Measurements from ENCODE around the gene NARF.

DNA sequence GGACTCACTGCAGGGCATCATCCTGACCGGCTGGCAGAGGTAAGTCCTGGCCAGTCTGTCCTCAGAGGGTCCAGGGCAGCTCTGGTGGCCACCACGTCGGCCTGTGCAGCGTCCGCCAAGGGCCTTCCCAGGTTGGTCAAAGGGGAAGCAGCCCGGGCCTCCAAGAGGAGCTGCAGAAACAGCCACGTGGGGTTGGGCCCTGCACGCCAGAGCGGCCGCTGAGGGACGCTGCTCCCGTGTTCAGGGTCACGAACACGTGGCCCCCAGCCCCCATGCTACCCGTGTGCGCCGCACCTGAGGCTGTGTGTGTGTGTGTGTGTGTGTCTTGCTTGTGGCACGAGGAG, 21.2 kb upstream of the NARF start:
- TF ChIP-seq RAD21 (IDR thresholded peaks at IDR 0.05 in 1 of 2, conservative IDR thresholded peaks at IDR 0.05 in 1 of 2; ENCODE audit: low read depth in 2 of 2, low read length in 2 of 2) (no peak), GTF2F1 (IDR thresholded peaks at IDR 0.05; ENCODE audit: borderline replicate concordance, low read depth, low read length) (no peak), KDM1A (IDR thresholded peaks at IDR 0.05; ENCODE audit: borderline replicate concordance, low read length) (no peak), TAF1 (IDR thresholded peaks at IDR 0.05; ENCODE audit: low read depth, low read length) (no peak), ZNF274 (IDR thresholded peaks at IDR 0.05; ENCODE audit: borderline replicate concordance, extremely low read depth, low read length) (no peak), POLR2AphosphoS5 (IDR thresholded peaks at IDR 0.05; ENCODE audit: low read depth, low read length) (no peak), RXRA (IDR thresholded peaks at IDR 0.05; ENCODE audit: insufficient read depth, low read depth, low read length) (no peak), POLR2A (IDR thresholded peaks at IDR 0.05; ENCODE audit: control extremely low read depth in 1 of 2, low read depth in 2 of 2, low read length in 2 of 2) (no peak), SP4 (IDR thresholded peaks at IDR 0.05; ENCODE audit: low read length) (no peak), POU5F1 (IDR thresholded peaks at IDR 0.05; ENCODE audit: low read depth, low read length) (no peak), EP300 (IDR thresholded peaks at IDR 0.05; ENCODE audit: borderline replicate concordance in 1 of 2, low read depth in 2 of 2, low read length in 2 of 2) (no peak), EZH2 (IDR thresholded peaks at IDR 0.05; ENCODE audit: low read depth, low read length, severe bottlenecking) (no peak)
- TF ChIP-seq, protein P1, sequence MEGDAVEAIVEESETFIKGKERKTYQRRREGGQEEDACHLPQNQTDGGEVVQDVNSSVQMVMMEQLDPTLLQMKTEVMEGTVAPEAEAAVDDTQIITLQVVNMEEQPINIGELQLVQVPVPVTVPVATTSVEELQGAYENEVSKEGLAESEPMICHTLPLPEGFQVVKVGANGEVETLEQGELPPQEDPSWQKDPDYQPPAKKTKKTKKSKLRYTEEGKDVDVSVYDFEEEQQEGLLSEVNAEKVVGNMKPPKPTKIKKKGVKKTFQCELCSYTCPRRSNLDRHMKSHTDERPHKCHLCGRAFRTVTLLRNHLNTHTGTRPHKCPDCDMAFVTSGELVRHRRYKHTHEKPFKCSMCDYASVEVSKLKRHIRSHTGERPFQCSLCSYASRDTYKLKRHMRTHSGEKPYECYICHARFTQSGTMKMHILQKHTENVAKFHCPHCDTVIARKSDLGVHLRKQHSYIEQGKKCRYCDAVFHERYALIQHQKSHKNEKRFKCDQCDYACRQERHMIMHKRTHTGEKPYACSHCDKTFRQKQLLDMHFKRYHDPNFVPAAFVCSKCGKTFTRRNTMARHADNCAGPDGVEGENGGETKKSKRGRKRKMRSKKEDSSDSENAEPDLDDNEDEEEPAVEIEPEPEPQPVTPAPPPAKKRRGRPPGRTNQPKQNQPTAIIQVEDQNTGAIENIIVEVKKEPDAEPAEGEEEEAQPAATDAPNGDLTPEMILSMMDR (IDR thresholded peaks at IDR 0.05; ENCODE audit: control extremely low read depth in 1 of 3, insufficient read depth in 1 of 3, low read depth in 1 of 3, low read length in 3 of 3): no peak
